ENCODE data around the gene SLC43A3.

- TF ChIP-seq, protein P1, sequence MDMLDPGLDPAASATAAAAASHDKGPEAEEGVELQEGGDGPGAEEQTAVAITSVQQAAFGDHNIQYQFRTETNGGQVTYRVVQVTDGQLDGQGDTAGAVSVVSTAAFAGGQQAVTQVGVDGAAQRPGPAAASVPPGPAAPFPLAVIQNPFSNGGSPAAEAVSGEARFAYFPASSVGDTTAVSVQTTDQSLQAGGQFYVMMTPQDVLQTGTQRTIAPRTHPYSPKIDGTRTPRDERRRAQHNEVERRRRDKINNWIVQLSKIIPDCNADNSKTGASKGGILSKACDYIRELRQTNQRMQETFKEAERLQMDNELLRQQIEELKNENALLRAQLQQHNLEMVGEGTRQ (IDR thresholded peaks at IDR 0.05; ENCODE audit: low read depth, low read length): no peak
- TF ChIP-seq CTCF (conservative IDR thresholded peaks at IDR 0.05; ENCODE audit: low read depth, low read length): no peak
- no peak for TF ChIP-seq RCOR1 (IDR thresholded peaks at IDR 0.05; ENCODE audit: insufficient replicate concordance, low read length)
- no peak for TF ChIP-seq POLR2A (IDR thresholded peaks at IDR 0.05; ENCODE audit: low read depth, low read length)
- no peak for TF ChIP-seq SMC3 (IDR thresholded peaks at IDR 0.05; ENCODE audit: low read depth, low read length)
These were observed 67.9 kb downstream of the SLC43A3 start for GRCh38 chr11:57358991-57359390.

Data from IMR-90 (cell line).